DND-41 (cell line): ENCODE results near the gene LAMP2.

Experiments
- EZH2 ChIP-seq: IDR thresholded peaks from 3 replicates; pipeline ENCODE4 v1.6.1; 2012; ENCODE audit warnings: borderline replicate concordance, low read depth, mild to moderate bottlenecking, moderate library complexity, low read length, inconsistent platforms; ENCODE audit not compliant: severe bottlenecking
- TF ChIP-seq, protein P1 (sequence below): IDR thresholded peaks from 2 replicates; pipeline ENCODE4 v1.5.1; 2012; ENCODE audit warnings: borderline replicate concordance, low read length, moderate library complexity, mild to moderate bottlenecking; ENCODE audit not compliant: poor library complexity, severe bottlenecking; ENCODE audit errors: extremely low read depth

DNA sequence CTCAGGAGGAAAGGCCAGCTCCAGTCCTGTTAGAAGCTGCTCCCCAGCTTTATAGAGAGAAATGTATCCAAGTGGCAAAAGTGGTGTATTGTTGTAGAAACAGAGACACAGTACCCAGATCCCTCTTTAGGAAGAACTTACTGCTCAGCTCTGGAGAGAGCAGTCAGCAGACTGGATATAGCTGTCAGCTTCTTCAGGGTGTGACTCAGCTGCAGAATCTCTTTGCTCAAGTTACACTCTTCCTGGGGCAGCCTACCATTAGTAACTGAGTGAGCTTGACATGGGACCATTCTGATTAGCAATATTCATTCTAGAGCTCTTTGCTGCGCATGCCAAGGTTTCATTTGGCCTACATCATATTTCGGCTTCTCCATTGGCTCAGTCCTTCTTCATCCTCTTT is 66.7 kb downstream of the LAMP2 start:
- TF ChIP-seq, protein P1, sequence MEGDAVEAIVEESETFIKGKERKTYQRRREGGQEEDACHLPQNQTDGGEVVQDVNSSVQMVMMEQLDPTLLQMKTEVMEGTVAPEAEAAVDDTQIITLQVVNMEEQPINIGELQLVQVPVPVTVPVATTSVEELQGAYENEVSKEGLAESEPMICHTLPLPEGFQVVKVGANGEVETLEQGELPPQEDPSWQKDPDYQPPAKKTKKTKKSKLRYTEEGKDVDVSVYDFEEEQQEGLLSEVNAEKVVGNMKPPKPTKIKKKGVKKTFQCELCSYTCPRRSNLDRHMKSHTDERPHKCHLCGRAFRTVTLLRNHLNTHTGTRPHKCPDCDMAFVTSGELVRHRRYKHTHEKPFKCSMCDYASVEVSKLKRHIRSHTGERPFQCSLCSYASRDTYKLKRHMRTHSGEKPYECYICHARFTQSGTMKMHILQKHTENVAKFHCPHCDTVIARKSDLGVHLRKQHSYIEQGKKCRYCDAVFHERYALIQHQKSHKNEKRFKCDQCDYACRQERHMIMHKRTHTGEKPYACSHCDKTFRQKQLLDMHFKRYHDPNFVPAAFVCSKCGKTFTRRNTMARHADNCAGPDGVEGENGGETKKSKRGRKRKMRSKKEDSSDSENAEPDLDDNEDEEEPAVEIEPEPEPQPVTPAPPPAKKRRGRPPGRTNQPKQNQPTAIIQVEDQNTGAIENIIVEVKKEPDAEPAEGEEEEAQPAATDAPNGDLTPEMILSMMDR, result no peak
- TF ChIP-seq EZH2, result no peak
